Measurements from ENCODE around the gene LCE5A.
A peak's percentile ranks its signal among the peaks of the same experiment; 100 is the strongest.
"Not testable (repeated sequence)": the region's sequence is repeated elsewhere in the genome, so short reads cannot be mapped to it uniquely, and the experiment has no call there.

LCE5A gene

DNA sequence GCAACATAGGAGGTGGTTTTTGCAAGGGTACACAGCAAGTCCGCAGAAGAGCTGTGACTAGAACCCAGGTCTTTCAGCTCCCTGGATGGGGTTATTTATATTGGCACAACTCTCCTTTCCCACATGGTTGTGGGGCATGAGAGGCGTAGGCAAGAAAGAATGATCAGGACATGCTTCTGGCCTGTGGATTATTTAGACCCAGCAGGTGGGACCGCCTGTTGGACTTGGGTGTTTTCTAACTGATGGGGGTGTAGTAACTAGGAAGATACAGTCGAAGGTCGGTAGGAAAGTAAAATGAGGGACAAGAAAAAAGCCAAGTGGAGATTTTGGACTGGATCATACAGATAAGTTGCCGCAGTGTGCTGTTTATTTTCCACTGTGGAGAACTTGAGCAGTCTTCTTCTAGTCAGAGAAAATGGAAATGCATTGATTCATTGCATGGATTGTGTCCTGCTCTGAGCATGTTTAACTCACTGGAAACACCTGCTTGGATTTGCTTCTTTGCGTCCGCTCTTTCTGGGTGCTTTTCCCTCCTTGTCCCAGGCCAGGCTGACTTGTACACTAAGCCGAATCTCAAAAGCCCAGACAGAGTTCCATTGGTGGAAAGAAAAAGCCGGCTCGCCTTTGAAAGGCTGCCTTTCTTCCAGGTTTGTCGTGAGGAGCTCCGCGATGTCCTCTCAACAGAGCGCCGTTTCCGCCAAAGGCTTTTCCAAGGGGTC, 4.3 kb downstream of the LCE5A start:
- H3K27ac ChIP-seq, result peak overlapping the region in 4 of 21 experiments; percentile 18 to 78 (median 69)
- peak overlapping the region in 6 of 7 experiments; percentile 6 to 37 (median 27) for H3K4me3 ChIP-seq

DNA sequence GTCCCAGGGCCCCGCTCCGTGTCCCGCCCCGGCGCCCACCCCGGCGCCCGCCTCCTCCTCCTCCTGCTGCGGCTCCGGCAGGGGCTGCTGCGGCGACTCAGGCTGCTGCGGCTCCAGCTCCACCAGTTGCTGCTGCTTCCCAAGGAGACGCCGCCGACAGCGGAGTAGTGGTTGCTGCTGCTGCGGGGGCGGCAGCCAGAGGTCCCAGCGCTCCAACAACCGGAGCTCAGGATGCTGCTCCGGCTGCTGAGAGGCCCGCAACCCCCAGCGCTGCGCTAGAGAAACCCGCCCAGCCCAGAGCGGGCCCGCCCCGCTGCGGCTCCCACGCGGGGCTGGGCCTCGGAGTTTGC, 4.8 kb downstream of the LCE5A start:
- Histone ChIP-seq H3K4me3 (peak overlapping the region in 6 of 7 experiments; percentile 6 to 37 (median 27)), H3K27ac (peak overlapping the region in 4 of 21 experiments; percentile 18 to 78 (median 69))

DNA sequence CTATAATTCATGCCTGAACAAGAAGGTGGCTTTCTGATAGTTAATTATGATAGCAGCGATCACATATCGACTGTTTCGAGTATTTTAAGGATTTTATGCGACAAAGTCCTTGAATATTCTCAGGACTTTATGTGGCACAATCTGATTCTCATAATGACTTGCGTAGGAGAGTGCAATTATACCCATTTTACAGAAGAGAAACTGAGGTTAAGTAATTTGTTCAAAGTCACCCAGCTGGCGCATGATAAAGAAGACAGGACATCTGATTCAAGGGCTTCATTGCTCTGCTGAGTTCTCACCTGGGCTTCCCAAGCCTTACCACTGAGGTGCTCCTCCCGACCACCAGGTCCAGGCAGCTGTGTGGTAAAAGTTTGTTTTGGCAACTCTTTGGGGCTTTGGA, 5.5 kb downstream of the LCE5A start:
- H3K4me3 ChIP-seq, result no peak overlapping the region
- no peak overlapping the region for H3K27ac ChIP-seq

DNA sequence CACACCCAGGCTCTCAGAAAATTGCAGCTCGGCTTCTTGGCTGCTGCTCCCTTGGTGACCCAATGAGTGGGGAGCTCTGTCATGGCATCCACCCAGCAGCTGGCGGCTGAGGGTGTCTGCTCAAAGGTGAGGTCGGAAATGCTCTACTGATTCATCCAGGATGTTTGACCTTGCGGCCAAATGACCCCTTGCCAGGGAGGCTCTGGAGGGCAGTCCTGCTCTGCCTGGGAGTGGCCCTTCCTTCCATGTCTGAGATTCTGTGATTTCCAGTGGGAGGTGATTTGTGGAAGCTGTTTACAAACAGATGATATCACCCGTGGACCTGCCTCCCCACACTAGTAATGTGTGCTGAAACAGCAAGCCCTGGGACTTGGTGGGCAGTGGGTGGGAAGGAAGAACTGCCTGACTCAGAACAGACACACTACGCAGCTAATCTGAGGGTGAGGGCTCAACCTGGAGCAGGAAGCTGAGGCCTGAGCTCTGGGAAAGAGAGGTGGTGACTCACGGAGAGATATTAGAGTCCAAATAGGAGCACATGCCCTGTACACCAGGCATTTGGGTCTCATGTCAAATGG, 6.7 kb downstream of the LCE5A start:
- Histone ChIP-seq H3K4me3 (no peak overlapping the region), H3K27ac (peak overlapping the region in 2 of 21 experiments; percentile 31 to 57)

DNA sequence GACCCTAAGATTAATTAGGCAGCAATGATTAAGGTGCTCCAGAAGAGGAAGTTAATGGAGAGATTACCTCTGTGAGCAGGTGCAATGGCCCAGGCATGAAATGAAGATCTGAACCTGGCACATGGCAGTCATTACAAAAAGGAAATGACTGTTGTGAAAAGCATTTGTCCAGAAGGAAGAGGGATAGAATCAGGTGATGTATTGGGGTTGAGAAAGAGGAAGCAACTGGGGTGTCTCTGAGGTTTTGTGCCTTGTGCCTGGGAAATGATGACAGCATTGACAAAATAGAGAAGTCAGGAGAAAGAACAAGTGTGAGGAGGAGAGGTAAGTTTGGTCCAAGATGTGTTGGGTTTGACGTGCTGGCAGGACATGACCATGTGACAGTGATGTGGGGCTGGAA, 9.2 kb downstream of the LCE5A start:
- H3K4me3 ChIP-seq, result no peak overlapping the region
- H3K27ac ChIP-seq, result no peak overlapping the region

DNA sequence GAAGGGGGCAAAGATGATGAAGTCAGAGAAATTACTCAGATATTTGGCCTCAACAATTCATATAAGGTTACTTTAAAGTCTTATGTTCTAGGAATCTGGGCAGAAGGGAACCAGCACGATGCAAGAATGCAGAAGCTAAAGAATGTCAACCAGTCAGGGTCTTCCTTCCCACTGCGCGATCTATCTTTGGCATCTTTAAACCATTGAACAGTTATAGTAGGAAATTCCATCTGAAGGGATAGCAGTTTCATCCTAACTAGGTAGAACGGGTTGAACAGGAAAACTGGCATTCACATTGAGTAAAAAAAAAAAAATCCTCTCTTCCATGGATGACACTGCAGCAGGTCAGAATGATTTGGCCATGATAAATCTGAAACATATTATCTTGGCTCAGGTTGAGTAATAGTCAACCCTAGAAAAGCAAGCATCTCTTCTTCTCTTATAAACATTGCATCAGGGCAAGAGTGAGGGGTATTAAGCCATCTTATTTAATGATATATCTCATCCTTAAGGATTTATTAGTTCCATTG, 10.0 kb downstream of the LCE5A start:
- no peak overlapping the region for H3K27ac ChIP-seq

DNA sequence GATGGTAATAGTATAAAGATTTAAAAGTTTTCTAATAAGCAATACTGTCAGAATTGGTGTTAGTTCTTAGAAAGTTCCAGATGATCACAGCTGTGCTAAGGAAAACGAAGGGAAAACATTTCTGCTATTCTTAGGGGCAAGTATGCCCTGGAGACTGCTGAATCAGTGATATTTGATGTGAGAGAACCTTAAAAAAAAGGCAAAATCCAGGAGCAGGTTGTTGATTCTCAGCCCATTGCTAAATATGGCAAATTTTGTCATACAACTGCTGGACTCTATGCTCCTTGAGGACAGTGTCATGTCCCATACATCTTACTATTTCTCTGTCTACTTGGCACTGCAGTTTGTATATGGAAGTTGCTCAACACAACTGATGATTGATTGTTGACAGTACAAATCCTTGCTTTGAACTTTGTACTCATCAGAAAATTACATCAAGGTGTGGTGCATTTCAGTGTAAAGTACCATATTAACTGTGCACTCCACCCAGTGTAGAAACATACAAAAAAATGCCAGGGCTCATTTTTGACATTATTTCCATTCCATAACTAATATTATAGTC, 14.6 kb downstream of the LCE5A start:
- Histone ChIP-seq H3K4me3 (no peak overlapping the region), H3K27ac (no peak overlapping the region)

More for the DNA sequence above, 10.0 kb downstream of the LCE5A start:
- H3K4me3 ChIP-seq, result no peak overlapping the region

DNA sequence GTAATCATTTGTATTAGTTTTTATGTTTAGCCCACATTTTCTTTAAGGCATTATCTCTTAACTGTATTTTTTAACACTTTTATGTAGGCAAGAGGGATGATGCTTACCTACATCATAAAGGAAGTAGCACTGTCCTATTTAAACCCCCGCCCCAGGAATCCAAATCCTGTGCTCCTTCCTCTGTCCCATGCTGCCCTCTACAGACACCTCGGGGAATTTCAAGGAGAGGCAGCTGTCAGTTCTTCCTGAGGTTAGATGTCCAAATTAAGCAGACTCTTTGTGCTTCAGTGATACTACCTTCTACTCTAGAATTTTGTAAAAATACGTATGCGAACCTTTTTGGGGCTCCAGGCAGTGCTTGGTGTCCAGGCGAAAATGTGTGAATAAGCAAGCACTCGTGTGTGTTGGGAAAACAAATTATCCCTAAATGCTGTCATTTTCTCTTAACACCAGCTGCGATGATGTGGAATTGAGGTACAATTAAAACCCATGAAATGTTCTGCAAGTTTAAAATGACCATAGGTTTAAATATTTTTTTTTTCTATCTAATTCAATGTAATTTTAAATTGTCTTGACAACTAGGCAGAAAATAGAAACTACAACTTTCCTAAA, 22.8 kb downstream of the LCE5A start:
- Histone ChIP-seq H3K27ac (no peak overlapping the region), H3K4me3 (no peak overlapping the region)

DNA sequence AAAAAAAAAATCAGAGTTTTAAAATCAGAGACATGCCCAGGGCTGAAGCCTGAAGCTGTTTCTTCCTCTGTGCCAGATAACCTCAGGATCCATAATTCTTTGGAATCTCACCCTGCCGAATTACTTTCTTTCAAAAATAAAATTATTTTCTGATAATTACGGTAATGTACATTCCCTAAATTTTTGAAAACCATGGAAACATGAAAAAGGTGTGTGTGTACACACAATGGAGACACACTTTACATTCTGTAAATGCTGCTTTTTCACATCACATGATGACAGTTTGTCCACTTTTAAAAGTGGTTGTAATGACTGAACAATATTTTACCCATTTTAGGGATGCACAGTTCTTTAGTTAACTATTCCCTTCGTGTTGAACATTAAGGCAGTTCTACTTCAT, 25.2 kb downstream of the LCE5A start:
- H3K4me3 ChIP-seq, result no peak overlapping the region
- H3K27ac ChIP-seq, result no peak overlapping the region

DNA sequence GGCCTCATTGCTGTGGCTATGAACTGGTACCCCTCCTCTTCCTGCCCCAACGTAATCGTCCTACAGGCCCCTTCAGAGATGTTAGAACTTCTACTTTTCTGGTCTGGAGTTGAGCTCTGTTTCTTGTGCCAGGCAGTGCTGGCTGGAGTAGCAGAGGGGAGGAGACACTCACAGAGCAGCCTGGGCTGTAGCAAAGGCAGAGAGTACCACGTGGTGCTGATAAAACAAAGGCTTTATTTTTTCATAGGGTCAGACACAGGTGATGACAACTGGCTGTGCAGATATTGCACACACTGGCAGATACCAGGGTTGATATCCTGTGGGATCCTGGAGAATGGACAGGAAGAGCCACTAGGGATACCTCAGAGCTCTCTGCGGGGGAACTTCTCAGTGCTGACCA, 26.9 kb downstream of the LCE5A start:
- H3K27ac ChIP-seq, result no peak overlapping the region
- no peak overlapping the region for H3K4me3 ChIP-seq

DNA sequence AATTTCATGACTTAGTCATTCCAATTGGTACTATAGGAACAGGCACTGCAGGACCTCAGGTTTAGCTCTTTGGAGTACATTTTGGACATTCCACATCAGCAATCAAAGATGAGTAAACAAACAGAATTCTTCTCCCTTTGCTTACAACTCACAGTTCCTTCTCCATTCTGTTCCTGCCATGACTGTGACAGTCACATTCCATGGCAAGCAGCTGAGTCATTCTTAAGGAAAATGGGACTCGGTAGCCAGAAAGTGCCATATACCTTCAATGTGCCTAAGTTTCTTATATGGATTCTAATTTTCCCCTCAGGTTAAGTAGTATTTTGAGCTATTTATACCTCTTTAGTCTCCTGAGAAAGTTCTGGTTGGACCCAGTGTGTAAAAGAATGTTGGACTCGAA, 29.3 kb downstream of the LCE5A start:
- Histone ChIP-seq H3K4me3 (no peak overlapping the region), H3K27ac (no peak overlapping the region)

DNA sequence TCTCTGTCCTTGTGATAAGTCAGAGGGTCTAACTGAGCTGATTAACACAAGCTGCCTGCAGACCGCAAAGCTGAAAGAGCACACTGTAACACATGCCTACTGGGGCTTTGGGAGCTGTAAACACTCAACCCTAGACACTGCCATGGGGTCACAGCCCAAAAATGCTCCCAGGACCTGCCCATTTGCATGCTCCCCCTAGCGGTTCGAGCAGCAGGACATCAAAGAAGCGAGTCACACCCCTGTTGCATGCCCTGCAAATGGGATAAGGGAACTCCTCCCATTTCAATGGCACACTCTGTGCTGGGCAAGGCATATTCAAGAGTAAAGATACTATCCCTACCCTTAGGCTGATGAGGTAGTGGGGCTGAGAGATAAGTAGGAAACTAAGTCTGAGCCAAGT, 33.2 kb downstream of the LCE5A start:
- Histone ChIP-seq H3K4me3 (no peak overlapping the region), H3K27ac (no peak overlapping the region)

DNA sequence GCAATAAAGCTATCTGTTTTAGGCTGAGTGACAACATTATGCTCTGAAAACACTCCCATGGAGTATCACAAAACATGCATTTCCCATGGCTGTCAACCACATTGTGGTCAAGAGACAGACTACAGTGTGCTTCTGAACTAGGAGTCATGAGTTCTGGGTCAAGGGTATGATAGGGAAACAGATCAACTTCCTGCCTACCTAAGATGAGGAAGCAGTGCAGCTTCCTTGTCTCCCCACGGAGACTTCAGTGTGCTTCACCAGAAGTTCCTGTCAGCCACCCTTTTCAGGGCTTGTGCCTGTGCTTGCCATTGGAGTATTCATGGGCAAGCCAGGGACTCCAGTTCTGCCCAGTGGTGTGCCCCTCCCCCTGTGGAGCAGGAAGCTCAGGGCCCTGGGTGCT, 36.1 kb downstream of the LCE5A start:
- Histone ChIP-seq H3K27ac (no peak overlapping the region), H3K4me3 (no peak overlapping the region)

DNA sequence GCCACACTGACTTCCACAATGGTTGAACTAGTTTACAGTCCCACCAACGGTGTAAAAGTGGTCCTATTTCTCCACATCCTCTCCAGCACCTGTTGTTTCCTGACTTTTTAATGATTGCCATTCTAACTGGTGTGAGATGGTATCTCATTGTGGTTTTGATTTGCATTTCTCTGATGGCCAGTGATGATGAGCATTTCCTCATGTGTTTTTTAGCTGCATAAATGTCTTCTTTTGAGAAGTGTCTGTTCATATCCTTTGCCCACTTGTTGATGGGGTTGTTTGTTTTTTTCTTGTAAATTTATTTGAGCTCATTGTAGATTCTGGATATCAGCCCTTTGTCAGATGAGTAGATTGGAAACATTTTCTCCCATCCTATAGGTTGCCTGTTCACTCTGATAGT, 37.8 kb downstream of the LCE5A start:
- H3K27ac ChIP-seq, H3K4me3 ChIP-seq: not testable (repeated sequence)

Data from skin epidermis (tissue), 12 donors.